ENCODE measurements around the gene LAMA3. TPM values are rescaled to one million over a fixed set of nuclear protein-coding genes. Genes with fewer than 3 reads are reported as not detected.

LAMA3 gene
- total RNA-seq, 1 experiment from 2014 or later, result 5.6 TPM

GRCh38 chr18:23881778-23882177 is 192.5 kb downstream of the LAMA3 start:
- H3K9me3 ChIP-seq (ENCODE audit: control insufficient read depth in 1 of 2, insufficient read depth in 1 of 2, low read depth in 1 of 2, low read length in 2 of 2), result no peaks in the 10 kb centered on the region
- H3K4me2 ChIP-seq (ENCODE audit: low read length), result no peak overlapping the region
- H3K9ac ChIP-seq (ENCODE audit: low read length), result no peak overlapping the region
- no peaks in the 10 kb centered on the region for H3K9me2 ChIP-seq (ENCODE audit: insufficient read depth)
- POLR2A ChIA-PET, result no interaction called here
- H3K36me3 ChIP-seq (ENCODE audit: control insufficient read depth in 1 of 2, insufficient read depth in 2 of 2, low read length in 2 of 2), result no peaks in the 10 kb centered on the region
- BruUV-seq (replicated peaks), result no TSS peak
- DNase-seq (ENCODE audit: low read depth, low spot score) (no peak), ATAC-seq (no peak)
- H4K20me1 ChIP-seq (ENCODE audit: insufficient read depth), result no peaks in the 10 kb centered on the region
- RAD21 ChIA-PET (ENCODE audit: low non-redundant PET in 1 of 2, low total read pairs in 2 of 2, uncharacterized antibody in 2 of 2, unreplicated experiment in 2 of 2), result no interaction called here
- H2AFZ ChIP-seq (ENCODE audit: low read depth, low read length, poor library complexity, severe bottlenecking), result no peak overlapping the region
- no peak overlapping the region for H3K27ac ChIP-seq (ENCODE audit: low read depth, low read length)
- H3K79me2 ChIP-seq (ENCODE audit: insufficient read depth, low read length), result no peaks in the 10 kb centered on the region
- H3K4me1 ChIP-seq (ENCODE audit: control insufficient read depth in 1 of 2, insufficient read depth in 2 of 2, low read length in 2 of 2), result peaks cover 23 to 24% of the 10 kb centered on the region in 2 experiments
- no peaks in the 10 kb centered on the region for H3K27me3 ChIP-seq (ENCODE audit: insufficient read depth, low read length)
- intact Hi-C loops (cut with micrococcal nuclease), result no loop called here
- CTCF ChIA-PET, result no interaction called here
- no peak for TF ChIP-seq YY1 (IDR thresholded peaks at IDR 0.05; ENCODE audit: extremely low read depth, insufficient replicate concordance, low read depth, low read length)
- no peak for TF ChIP-seq POLR2A (IDR thresholded peaks at IDR 0.05; ENCODE audit: borderline replicate concordance, extremely low read depth, insufficient read depth, insufficient read length)
- TF ChIP-seq SIN3A (IDR thresholded peaks at IDR 0.05; ENCODE audit: low read depth), result no peak
- TF ChIP-seq CTCF (IDR thresholded peaks at IDR 0.05 in 2 of 3, conservative IDR thresholded peaks at IDR 0.05 in 1 of 3; ENCODE audit: borderline replicate concordance in 1 of 3, insufficient read depth in 1 of 3, low read depth in 2 of 3, low read length in 2 of 3), result no peak
- TF ChIP-seq RAD21 (IDR thresholded peaks at IDR 0.05; ENCODE audit: low read depth), result no peak
- no peak for TF ChIP-seq CEBPB (IDR thresholded peaks at IDR 0.05; ENCODE audit: low read depth)
- TF ChIP-seq JUND (IDR thresholded peaks at IDR 0.05), result no peak
- no peak for TF ChIP-seq TCF7L2 (IDR thresholded peaks at IDR 0.05; ENCODE audit: borderline replicate concordance, extremely low read depth, insufficient read depth, insufficient read length)
- no peak for TF ChIP-seq SP1 (IDR thresholded peaks at IDR 0.05; ENCODE audit: low read depth)
- TF ChIP-seq EGR1 (IDR thresholded peaks at IDR 0.05; ENCODE audit: low read depth), result no peak
- TF ChIP-seq SRF (IDR thresholded peaks at IDR 0.05; ENCODE audit: low read depth), result no peak
- TF ChIP-seq EZH2 (IDR thresholded peaks at IDR 0.05), result no peak
- no peak for TF ChIP-seq CBX3 (IDR thresholded peaks at IDR 0.05; ENCODE audit: low read depth)
- TF ChIP-seq ZNF274 (IDR thresholded peaks at IDR 0.05; ENCODE audit: low read depth, low read length), result no peak
- no peak for TF ChIP-seq FOSL1 (IDR thresholded peaks at IDR 0.05; ENCODE audit: low read depth)
- TF ChIP-seq REST (IDR thresholded peaks at IDR 0.05; ENCODE audit: low read depth), result no peak
- TF ChIP-seq ZFX (IDR thresholded peaks at IDR 0.05), result no peak
- TF ChIP-seq ELF1 (IDR thresholded peaks at IDR 0.05; ENCODE audit: borderline replicate concordance, low read depth), result no peak
- no peak for TF ChIP-seq EZH2phosphoT487 (IDR thresholded peaks at IDR 0.05; ENCODE audit: borderline replicate concordance)
- TF ChIP-seq ZBTB33 (IDR thresholded peaks at IDR 0.05; ENCODE audit: extremely low read depth, insufficient replicate concordance, low read length), result no peak
- no peak overlapping the region for H3K4me3 ChIP-seq (replicated peaks in 1 of 2; ENCODE audit: low read depth in 1 of 2, low read length in 2 of 2)

Data from HCT116 (cell line).